LNCAP (cell line): ENCODE data around the gene ASB1.

Source experiments
- CTCF ChIP-seq: fragments of 450-650 bp; IDR thresholded peaks from 2 replicates; pipeline ENCODE4 v1.5.1; 2017; ENCODE audit warnings: mild to moderate bottlenecking

The ASB1 gene

GRCh38 chr2:238406221-238406997 lies 20.3 kb upstream of the ASB1 start:
- TF ChIP-seq CTCF, result no peak

- no peak for TF ChIP-seq CTCF
Measured at GRCh38 chr2:238406998-238407285, 19.8 kb upstream of the ASB1 start.

GRCh38 chr2:238407566-238407965 lies 19.2 kb upstream of the ASB1 start:
- no peak for TF ChIP-seq CTCF

GRCh38 chr2:238408615-238409340 lies 17.9 kb upstream of the ASB1 start:
- no peak for TF ChIP-seq CTCF

GRCh38 chr2:238409341-238410199 lies 17.2 kb upstream of the ASB1 start:
- TF ChIP-seq CTCF, result no peak

DNA sequence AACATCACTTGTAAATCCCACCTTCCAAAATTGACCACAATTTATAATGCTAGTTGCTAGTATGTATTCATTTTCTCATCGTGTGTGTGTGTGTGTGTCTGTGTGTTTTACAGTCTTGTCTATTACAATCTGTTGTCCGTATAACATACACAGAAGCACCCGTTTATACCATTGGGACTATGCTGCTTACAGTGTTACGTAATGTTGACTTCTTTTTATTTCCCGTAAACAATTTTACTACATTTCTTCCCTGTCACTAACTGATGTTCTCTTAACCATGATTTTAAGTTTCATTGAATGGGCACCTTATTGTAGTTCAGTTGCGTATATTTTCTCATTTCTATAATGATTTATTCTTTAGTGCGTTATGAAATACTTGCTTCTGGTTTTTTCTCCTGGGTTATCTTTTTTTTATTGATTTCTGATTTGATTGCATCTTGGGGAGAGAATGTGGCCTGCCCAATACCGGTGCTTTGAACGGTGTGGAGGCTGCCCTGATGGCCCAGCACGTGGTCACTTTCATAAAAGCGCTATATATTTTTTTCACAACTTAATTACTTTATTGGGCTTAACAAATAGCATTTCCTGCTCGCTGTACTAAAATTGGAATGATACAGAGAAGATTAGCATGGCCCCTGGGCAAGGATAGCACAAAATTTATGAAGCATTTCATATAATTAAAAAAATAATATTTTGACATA lies 14.5 kb upstream of the ASB1 start:
- no peak for TF ChIP-seq CTCF

DNA sequence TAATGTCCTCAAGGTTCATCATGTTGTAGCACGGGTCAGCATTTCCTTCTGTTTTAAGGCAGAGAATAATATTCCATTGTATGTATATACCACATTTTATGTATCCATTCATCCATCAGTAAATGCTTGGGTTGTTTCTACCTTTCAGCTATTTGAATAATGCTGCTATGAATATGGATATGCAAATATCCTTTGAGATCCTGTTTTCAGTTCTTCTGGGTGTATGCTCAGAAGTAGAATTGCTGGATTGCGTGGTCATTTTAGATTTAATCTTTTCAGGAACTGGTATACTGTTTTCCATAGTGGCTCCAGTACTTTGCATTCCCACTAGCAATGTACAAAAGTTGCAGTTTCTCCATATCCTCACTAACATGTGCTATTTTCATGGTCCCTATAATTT lies 13.4 kb upstream of the ASB1 start:
- no peak for TF ChIP-seq CTCF
